Measurements from ENCODE around the gene APRT.

DNA sequence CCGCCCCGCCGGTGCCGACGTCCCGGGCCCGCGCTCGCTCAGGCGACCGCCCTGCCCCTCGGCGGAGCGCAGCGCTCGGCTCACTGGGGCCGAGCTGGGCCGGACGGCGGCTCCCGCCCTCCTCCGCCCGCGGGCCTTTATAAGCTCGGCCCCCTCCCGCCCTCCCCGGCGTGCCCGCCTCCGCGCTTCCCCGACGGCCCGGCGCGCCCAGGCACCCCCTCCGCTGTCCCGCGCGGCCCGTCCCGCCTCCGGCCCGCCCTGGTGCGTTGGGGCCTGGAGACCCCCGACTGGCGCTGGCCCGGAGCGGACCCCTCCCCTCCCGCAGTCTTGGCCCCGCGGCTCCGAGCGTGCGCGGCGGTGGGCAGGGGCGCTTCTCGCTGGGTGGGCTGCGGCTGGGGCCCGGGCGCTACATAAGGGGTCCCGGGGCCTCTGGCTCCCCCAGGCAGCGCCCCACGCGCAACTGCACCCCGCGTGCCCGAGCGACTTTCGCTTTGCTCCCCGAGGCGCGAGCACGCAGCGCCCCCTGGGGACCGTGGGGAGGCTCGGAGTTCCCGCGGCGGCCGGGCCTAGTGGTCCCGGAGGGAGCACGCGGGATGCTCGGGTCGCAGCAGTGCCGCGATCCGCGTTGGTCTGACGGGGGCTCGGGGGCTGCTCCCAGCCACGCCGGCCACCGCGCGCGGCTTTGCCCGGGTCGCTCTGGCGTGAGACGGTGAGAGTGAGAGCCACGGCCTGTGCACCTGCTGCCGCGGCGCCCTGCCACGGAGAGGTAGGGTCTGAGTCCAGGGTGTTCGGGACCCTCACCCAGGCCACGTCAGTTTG is 26.4 kb downstream of the APRT start, which contains the start of gene PIEZO1:
- TF ChIP-seq POLR2AphosphoS5 (IDR thresholded peaks at IDR 0.05; ENCODE audit: low read depth, low read length) (peak; percentile 56; the same call in 1 of the 2 replicates), TAF1 (IDR thresholded peaks at IDR 0.05; ENCODE audit: borderline replicate concordance, low read depth, low read length) (no peak), POLR2A (IDR thresholded peaks at IDR 0.05; ENCODE audit: low read depth, low read length) (peak; percentile 81)
